Cardiac muscle cell (in vitro differentiated cells and primary cell): ENCODE data around the gene SOX4. TPM values are rescaled to one million over a fixed set of nuclear protein-coding genes. Genes with fewer than 3 reads are reported as not detected.
A peak's percentile ranks its signal among the peaks of the same experiment; 100 is the strongest.

Experiments
- DNase-seq, 2 donors: peaks; one replicate each; pipeline versions ENCODE4 v3.0.0 to v3.0.0-alpha.2; 2010 to 2017; ENCODE audit warnings: low read depth in 1 of 2, low spot score in 1 of 2
- H3K27ac ChIP-seq: fragments of 200-600 bp; sonication (generic); 2 replicates; pipeline ENCODE4 v1.5.1; 2016
- H3K27me3 ChIP-seq: fragments of 200-600 bp; sonication (generic); 2 replicates; pipeline ENCODE4 v1.6.0; 2016; ENCODE audit warnings: control low read depth
- H3K36me3 ChIP-seq: fragments of 200-600 bp; sonication (generic); 2 replicates; pipeline ENCODE4 v1.5.1; 2016; ENCODE audit warnings: control low read depth
- H3K4me1 ChIP-seq: fragments of 200-600 bp; sonication (generic); 2 replicates; pipeline ENCODE4 v1.8.1; 2017; ENCODE audit warnings: low read depth, mild to moderate bottlenecking, mixed run types
- H3K4me3 ChIP-seq: fragments of 200-600 bp; sonication (generic); 2 replicates; pipeline ENCODE4 v1.5.1; 2016; ENCODE audit warnings: mild to moderate bottlenecking
- H3K9me3 ChIP-seq: fragments of 200-600 bp; sonication (generic); 2 replicates; pipeline ENCODE4 v1.5.1; 2017; ENCODE audit warnings: low read depth, mild to moderate bottlenecking, control low read depth
- polyA plus RNA-seq: library from polyadenylated mRNA; unstranded; fragments of >200 nt; fragmentation: Nextera tagmentation; extraction: Ambion mirVana; gene quantifications from 2 replicates; pipeline ENCODE4 v1.2.1, GENCODE V29; 2016
- total RNA-seq: library from RNA; depleted of rRNA; stranded (reverse); fragments of >200 nt; gene quantifications from 2 replicates; pipeline ENCODE4 v1.2.3, GENCODE V29; 2016
- TF ChIP-seq, protein P1 (sequence below): IDR thresholded peaks from 2 replicates; pipeline ENCODE4 v1.5.1; 2012; ENCODE audit warnings: low read depth, mild to moderate bottlenecking, low read length

The SOX4 gene
- total and polyA plus RNA-seq, 2 experiments from 2014 or later, result 29.9 to 60.6 TPM

DNA sequence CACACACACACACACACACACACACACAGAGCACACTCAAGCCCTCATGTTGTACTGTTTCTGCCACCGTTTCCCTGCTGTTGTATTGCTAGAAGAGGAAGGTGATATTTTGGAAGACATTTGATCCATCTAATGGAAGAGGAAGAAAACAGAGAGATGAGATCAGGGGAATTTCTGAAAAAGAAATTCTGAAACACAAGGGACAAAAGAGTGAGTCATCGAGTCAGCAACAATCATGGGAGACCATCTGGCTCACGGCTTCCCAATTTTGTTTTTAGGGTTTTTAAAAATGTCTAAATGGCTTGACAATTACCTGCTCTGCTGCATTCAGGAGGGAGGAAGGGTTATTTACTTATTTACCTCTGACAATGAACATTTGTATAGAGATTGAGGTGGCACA is 22.0 kb downstream of the SOX4 start:
- Histone ChIP-seq H3K27me3 (no peaks in the 10 kb centered on the region), H3K27ac (no peak overlapping the region), H3K9me3 (no peaks in the 10 kb centered on the region), H3K4me3 (no peak overlapping the region), H3K4me1 (no peaks in the 10 kb centered on the region), H3K36me3 (no peaks in the 10 kb centered on the region)
- peak in 1 of 2 donors; percentile 30 for DNase-seq
- TF ChIP-seq, protein P1, sequence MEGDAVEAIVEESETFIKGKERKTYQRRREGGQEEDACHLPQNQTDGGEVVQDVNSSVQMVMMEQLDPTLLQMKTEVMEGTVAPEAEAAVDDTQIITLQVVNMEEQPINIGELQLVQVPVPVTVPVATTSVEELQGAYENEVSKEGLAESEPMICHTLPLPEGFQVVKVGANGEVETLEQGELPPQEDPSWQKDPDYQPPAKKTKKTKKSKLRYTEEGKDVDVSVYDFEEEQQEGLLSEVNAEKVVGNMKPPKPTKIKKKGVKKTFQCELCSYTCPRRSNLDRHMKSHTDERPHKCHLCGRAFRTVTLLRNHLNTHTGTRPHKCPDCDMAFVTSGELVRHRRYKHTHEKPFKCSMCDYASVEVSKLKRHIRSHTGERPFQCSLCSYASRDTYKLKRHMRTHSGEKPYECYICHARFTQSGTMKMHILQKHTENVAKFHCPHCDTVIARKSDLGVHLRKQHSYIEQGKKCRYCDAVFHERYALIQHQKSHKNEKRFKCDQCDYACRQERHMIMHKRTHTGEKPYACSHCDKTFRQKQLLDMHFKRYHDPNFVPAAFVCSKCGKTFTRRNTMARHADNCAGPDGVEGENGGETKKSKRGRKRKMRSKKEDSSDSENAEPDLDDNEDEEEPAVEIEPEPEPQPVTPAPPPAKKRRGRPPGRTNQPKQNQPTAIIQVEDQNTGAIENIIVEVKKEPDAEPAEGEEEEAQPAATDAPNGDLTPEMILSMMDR, result no peak

DNA sequence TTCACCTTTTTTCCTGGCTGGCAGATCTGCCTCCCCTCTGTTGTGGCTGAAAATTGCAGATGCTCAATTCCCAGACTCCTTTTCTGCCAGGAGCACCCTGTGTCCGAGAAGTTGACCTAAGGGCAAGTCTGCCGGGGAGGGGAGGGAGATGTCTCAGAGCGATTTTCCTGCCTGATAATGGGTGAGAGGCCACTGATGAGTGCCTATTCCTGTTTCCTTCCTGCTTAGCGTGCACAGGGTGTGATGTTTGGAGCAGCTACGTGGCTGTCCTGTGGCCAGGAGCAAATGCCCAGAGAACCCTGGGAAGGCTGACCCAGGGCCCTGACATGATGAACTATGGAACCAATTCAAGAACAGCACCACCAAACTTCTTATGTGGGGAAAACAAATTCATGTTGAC is 22.5 kb downstream of the SOX4 start:
- Histone ChIP-seq H3K27ac (no peak overlapping the region), H3K27me3 (no peaks in the 10 kb centered on the region), H3K9me3 (no peaks in the 10 kb centered on the region), H3K4me1 (no peaks in the 10 kb centered on the region), H3K4me3 (no peak overlapping the region), H3K36me3 (no peaks in the 10 kb centered on the region)
- DNase-seq, result no peak
- TF ChIP-seq, protein P1, result no peak

DNA sequence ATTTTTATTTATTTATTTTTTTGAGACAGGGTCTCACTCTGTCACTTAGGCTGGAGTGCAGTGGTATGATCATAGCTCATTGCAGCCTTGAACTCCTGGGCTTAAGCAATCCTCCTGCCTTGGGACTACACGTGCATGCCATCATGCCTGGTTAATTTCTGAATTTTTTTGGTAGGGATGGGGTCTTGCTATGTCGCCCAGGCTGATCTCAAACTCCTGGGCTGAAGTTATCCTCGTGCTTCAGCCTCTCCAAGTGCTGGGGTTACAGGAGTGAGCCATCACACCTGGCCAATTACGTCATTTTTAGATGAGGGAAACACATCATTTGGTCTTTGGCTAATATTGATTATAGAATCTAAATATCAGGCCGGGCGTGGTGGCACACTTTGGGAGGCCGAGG is 32.1 kb downstream of the SOX4 start:
- no peaks in the 10 kb centered on the region for H3K27me3 ChIP-seq
- TF ChIP-seq, protein P1, result no peak
- no peaks in the 10 kb centered on the region for H3K36me3 ChIP-seq
- no peak for DNase-seq
- H3K4me1 ChIP-seq, result no peaks in the 10 kb centered on the region
- H3K27ac ChIP-seq, result no peak overlapping the region
- no peaks in the 10 kb centered on the region for H3K9me3 ChIP-seq
- H3K4me3 ChIP-seq, result no peak overlapping the region

DNA sequence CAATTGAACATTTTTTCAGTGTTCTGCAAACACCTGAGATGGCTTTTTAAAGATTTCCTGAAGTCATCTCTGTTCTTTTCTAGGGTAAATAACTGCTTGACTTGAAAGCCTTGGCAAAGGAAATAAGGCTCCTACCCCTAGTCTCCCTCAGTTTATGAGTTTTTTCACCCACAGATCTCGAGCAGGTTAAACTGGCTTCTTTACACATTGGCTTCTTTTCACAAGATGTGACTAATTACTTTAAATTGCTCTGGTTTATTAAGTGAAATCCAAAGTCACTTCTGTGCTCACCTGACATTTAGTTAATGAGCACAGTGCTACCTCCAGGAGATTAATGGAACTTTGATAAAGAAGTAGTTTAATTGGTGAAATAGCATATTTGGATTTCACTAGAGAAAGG is 33.2 kb downstream of the SOX4 start:
- no peak for DNase-seq
- TF ChIP-seq, protein P1, result no peak
- Histone ChIP-seq H3K27ac (no peak overlapping the region), H3K36me3 (no peaks in the 10 kb centered on the region), H3K4me3 (no peak overlapping the region), H3K9me3 (no peaks in the 10 kb centered on the region), H3K4me1 (no peaks in the 10 kb centered on the region), H3K27me3 (no peaks in the 10 kb centered on the region)

- no peaks in the 10 kb centered on the region for H3K4me1 ChIP-seq
- H3K27me3 ChIP-seq, result no peaks in the 10 kb centered on the region
- TF ChIP-seq, protein P1, result no peak
- no peak overlapping the region for H3K4me3 ChIP-seq
- no peaks in the 10 kb centered on the region for H3K9me3 ChIP-seq
- no peak overlapping the region for H3K27ac ChIP-seq
- DNase-seq, result no peak
- no peaks in the 10 kb centered on the region for H3K36me3 ChIP-seq
These were observed 34.6 kb downstream of the SOX4 start for GRCh38 chr6:21628160-21628559.
